GM12878 (cell line): ENCODE results near the gene TCF12. TPM values are rescaled to one million over a fixed set of nuclear protein-coding genes. Genes with fewer than 3 reads are reported as not detected.

Experiments used
- BHLHE40 ChIP-seq, 2 experiments: fragments of 450-650 bp in 1 of 2; IDR thresholded peaks; 2 replicates each; pipeline ENCODE4 v1.6.1; 2011 to 2017; ENCODE audit warnings: low read depth in 2 of 2, borderline replicate concordance in 1 of 2, improper control_type of control experiment in 1 of 2, low read length in 1 of 2, mild to moderate bottlenecking in 1 of 2
- BMI1 ChIP-seq: fragments of 450-650 bp; IDR thresholded peaks from 2 replicates; pipeline ENCODE4 v1.6.1; 2016; ENCODE audit warnings: mild to moderate bottlenecking, moderate library complexity, borderline replicate concordance
- CEBPZ ChIP-seq: fragments of 150-350 bp; IDR thresholded peaks from 2 replicates; pipeline ENCODE4 v1.6.1; 2016; ENCODE audit warnings: low read depth, low read length
- CREM ChIP-seq: IDR thresholded peaks from 2 replicates; pipeline ENCODE4 v1.6.1; 2014; ENCODE audit warnings: antibody characterized with exemption, low read depth
- HDAC6 ChIP-seq: fragments of 200-600 bp; sonication (generic); IDR thresholded peaks from one replicate; pipeline ENCODE4 v1.8.0; 2017; ENCODE audit warnings: antibody characterized with exemption; ENCODE audit not compliant: unreplicated experiment
- IKZF2 ChIP-seq, 2 experiments: fragments of 450-650 bp; IDR thresholded peaks; 2 replicates each; pipeline ENCODE4 v1.6.1; 2017; ENCODE audit warnings: mild to moderate bottlenecking in 2 of 2, moderate library complexity in 2 of 2
- JUNB ChIP-seq: IDR thresholded peaks from 2 replicates; pipeline ENCODE4 v1.6.1; 2016; ENCODE audit warnings: antibody characterized with exemption, mild to moderate bottlenecking
- MEF2A ChIP-seq: IDR thresholded peaks from 2 replicates; pipeline ENCODE4 v1.6.1; 2011; ENCODE audit warnings: low read depth, mild to moderate bottlenecking, low read length, moderate library complexity; ENCODE audit not compliant: insufficient read depth
- MTA3 ChIP-seq: IDR thresholded peaks from 2 replicates; pipeline ENCODE4 v1.6.1; 2012; ENCODE audit warnings: low read length, inconsistent platforms, borderline replicate concordance
- SMARCA5 ChIP-seq: fragments of 450-650 bp; IDR thresholded peaks from 2 replicates; pipeline ENCODE4 v1.6.1; 2017; ENCODE audit warnings: mild to moderate bottlenecking
- SMC3 ChIP-seq: IDR thresholded peaks from 2 replicates; pipeline ENCODE4 v1.6.1; 2011; ENCODE audit warnings: low read length, improper control_type of control experiment, borderline replicate concordance
- TAF1 ChIP-seq: IDR thresholded peaks from 2 replicates; pipeline ENCODE4 v1.6.1; 2011; ENCODE audit warnings: mild to moderate bottlenecking, low read depth, low read length, borderline replicate concordance
- YBX1 ChIP-seq: fragments of 450-650 bp; IDR thresholded peaks from 2 replicates; pipeline ENCODE4 v1.6.1; 2016; ENCODE audit warnings: antibody characterized with exemption
- polyA plus RNA-seq, 11 experiments: library from polyadenylated mRNA; depleted of rRNA in 4 of 11; unstranded in 6 of 11; stranded (reverse) in 5 of 11; fragments of >200 nt; fragmentation: Nextera tagmentation in 4 of 11; fragmentation: Illumina TruSeq in 1 of 11; extraction: Ambion mirVana in 4 of 11; extraction: Trizol in 1 of 11; gene quantifications; 1 replicate in 1 of 11; 2 replicates in 10 of 11; pipeline versions ENCODE4 v1.2.1 to v1.2.3, GENCODE V29; 2011 to 2016; ENCODE audit warnings: inconsistent platforms in 2 of 11, missing spikeins in 2 of 11, low read depth in 1 of 11
- total RNA-seq, 4 experiments: library from RNA; depleted of rRNA in 3 of 4; stranded (reverse); fragments of >200 nt in 3 of 4; fragmentation: Illumina TruSeq in 1 of 4; extraction: Trizol in 1 of 4; gene quantifications; 2 replicates each; pipeline versions ENCODE4 v1.2.1 to v1.2.3, GENCODE V29; 2013 to 2021
- TF ChIP-seq, protein P1 (sequence below): fragments of 450-650 bp; IDR thresholded peaks from 2 replicates; pipeline ENCODE4 v1.6.1; 2017; ENCODE audit warnings: antibody characterized with exemption, mild to moderate bottlenecking, moderate library complexity
- TF ChIP-seq, protein P2 (sequence below): fragments of 450-650 bp; IDR thresholded peaks from 2 replicates; pipeline ENCODE4 v1.6.1; 2017; ENCODE audit warnings: mild to moderate bottlenecking, moderate library complexity
- TF ChIP-seq, protein P3 (sequence below): fragments of 450-650 bp; IDR thresholded peaks from 2 replicates; pipeline ENCODE4 v1.6.1; 2018; ENCODE audit warnings: borderline replicate concordance, mild to moderate bottlenecking; ENCODE audit not compliant: partially characterized antibody

The TCF12 gene
- total and polyA plus RNA-seq, 10 of the 15 experiments (the other 5 are each of a cell fraction or from before 2014, with no cell fraction given): 8.2 to 70.9 (median 49.5) TPM

DNA sequence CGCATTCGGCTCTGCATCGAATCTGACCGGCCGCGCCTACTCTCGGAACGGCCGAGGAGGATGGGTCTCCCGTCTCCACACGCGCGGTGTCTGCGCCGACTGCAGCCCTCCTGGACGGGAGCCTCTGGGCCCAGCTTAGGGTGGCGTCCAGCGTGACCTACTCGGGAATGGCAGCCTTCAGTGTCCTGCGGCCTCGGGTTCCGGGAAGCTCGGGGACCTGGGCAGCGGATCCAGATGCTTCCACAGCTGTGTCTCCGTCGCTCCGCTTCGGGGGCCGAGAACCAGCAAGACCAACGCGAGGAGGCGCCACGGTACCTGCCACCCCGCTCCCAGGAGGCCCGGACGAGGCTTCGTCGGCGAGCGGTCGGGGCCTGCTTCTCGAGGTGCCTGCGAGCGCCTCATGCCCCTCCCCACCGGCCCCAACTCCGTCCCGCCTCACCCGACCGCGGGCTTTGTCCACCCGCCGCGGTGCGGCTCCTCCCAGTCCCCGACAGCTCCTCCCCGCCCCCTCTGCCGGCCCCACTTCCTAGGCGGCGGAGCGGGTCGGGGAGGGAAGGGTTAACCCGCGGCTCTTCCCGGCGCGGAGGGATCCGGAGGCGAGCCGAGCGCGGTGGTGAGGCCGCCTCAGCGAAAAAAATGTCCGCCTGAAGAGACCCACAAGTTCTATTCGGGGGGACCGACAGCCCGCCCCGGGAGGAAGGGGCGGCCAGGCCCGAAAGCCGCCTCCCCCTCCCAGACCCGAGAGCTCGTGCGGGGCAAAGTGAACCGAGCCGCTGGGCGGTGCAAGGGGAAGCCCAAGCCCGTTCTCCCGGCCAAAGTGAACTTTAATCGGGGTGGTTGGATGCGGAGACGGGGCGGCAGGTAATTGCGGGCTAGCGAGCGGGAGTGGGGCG lies at the start of gene TCF12 (continued):
- TF ChIP-seq, protein P1, sequence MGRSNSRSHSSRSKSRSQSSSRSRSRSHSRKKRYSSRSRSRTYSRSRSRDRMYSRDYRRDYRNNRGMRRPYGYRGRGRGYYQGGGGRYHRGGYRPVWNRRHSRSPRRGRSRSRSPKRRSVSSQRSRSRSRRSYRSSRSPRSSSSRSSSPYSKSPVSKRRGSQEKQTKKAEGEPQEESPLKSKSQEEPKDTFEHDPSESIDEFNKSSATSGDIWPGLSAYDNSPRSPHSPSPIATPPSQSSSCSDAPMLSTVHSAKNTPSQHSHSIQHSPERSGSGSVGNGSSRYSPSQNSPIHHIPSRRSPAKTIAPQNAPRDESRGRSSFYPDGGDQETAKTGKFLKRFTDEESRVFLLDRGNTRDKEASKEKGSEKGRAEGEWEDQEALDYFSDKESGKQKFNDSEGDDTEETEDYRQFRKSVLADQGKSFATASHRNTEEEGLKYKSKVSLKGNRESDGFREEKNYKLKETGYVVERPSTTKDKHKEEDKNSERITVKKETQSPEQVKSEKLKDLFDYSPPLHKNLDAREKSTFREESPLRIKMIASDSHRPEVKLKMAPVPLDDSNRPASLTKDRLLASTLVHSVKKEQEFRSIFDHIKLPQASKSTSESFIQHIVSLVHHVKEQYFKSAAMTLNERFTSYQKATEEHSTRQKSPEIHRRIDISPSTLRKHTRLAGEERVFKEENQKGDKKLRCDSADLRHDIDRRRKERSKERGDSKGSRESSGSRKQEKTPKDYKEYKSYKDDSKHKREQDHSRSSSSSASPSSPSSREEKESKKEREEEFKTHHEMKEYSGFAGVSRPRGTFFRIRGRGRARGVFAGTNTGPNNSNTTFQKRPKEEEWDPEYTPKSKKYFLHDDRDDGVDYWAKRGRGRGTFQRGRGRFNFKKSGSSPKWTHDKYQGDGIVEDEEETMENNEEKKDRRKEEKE: no peak
- TF ChIP-seq, protein P2, sequence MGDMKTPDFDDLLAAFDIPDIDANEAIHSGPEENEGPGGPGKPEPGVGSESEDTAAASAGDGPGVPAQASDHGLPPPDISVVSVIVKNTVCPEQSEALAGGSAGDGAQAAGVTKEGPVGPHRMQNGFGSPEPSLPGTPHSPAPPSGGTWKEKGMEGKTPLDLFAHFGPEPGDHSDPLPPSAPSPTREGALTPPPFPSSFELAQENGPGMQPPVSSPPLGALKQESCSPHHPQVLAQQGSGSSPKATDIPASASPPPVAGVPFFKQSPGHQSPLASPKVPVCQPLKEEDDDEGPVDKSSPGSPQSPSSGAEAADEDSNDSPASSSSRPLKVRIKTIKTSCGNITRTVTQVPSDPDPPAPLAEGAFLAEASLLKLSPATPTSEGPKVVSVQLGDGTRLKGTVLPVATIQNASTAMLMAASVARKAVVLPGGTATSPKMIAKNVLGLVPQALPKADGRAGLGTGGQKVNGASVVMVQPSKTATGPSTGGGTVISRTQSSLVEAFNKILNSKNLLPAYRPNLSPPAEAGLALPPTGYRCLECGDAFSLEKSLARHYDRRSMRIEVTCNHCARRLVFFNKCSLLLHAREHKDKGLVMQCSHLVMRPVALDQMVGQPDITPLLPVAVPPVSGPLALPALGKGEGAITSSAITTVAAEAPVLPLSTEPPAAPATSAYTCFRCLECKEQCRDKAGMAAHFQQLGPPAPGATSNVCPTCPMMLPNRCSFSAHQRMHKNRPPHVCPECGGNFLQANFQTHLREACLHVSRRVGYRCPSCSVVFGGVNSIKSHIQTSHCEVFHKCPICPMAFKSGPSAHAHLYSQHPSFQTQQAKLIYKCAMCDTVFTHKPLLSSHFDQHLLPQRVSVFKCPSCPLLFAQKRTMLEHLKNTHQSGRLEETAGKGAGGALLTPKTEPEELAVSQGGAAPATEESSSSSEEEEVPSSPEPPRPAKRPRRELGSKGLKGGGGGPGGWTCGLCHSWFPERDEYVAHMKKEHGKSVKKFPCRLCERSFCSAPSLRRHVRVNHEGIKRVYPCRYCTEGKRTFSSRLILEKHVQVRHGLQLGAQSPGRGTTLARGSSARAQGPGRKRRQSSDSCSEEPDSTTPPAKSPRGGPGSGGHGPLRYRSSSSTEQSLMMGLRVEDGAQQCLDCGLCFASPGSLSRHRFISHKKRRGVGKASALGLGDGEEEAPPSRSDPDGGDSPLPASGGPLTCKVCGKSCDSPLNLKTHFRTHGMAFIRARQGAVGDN: peak; percentile 70; the same call in 1 of the 2 replicates
- no peak for TF ChIP-seq BMI1
- no peak for TF ChIP-seq MTA3
- TF ChIP-seq TAF1: peak; percentile 85; the same call in 1 of the 2 replicates
- no peak for TF ChIP-seq YBX1
- TF ChIP-seq HDAC6: no peak
- 0 out of 2 replicates have a peak, but pooled peaks have one; percentile 60 for TF ChIP-seq MEF2A
- TF ChIP-seq IKZF2 (IDR thresholded peaks at IDR 0.05): peak; percentile 89 to 93
- TF ChIP-seq BHLHE40 (IDR thresholded peaks at IDR 0.05; ENCODE audit: borderline replicate concordance in 1 of 2, low read depth in 2 of 2, low read length in 1 of 2): peak; percentile 38 to 79; a peak in 3 of 4 replicates
- TF ChIP-seq CREM: peak; percentile 74
- peak; percentile 15; the same call in 1 of the 2 replicates for TF ChIP-seq SMC3
- no peak for TF ChIP-seq JUNB
- TF ChIP-seq, protein P3, sequence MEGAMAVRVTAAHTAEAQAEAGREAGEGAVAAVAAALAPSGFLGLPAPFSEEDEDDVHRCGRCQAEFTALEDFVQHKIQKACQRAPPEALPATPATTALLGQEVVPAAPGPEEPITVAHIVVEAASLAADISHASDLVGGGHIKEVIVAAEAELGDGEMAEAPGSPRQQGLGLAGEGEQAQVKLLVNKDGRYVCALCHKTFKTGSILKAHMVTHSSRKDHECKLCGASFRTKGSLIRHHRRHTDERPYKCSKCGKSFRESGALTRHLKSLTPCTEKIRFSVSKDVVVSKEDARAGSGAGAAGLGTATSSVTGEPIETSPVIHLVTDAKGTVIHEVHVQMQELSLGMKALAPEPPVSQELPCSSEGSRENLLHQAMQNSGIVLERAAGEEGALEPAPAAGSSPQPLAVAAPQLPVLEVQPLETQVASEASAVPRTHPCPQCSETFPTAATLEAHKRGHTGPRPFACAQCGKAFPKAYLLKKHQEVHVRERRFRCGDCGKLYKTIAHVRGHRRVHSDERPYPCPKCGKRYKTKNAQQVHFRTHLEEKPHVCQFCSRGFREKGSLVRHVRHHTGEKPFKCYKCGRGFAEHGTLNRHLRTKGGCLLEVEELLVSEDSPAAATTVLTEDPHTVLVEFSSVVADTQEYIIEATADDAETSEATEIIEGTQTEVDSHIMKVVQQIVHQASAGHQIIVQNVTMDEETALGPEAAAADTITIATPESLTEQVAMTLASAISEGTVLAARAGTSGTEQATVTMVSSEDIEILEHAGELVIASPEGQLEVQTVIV: no peak
- TF ChIP-seq CEBPZ: no peak
- peak; percentile 44; the same call in 1 of the 2 replicates for TF ChIP-seq SMARCA5
